ENCODE results near the gene TMEM43. TPM values are rescaled to one million over a fixed set of nuclear protein-coding genes. Genes with fewer than 3 reads are reported as not detected.
"Not testable (repeated sequence)": the region's sequence is repeated elsewhere in the genome, so short reads cannot be mapped to it uniquely, and the experiment has no call there.

Gene TMEM43
- polyA plus RNA-seq, 3 donors, result 53.2 to 57.6 (median 56.8) TPM

GRCh38 chr3:14119651-14120050, 5.2 kb upstream of the TMEM43 start:
- DNase-seq, result no peak

GRCh38 chr3:14120111-14120920, 4.5 kb upstream of the TMEM43 start:
- no peak for DNase-seq

GRCh38 chr3:14120921-14121448, 3.9 kb upstream of the TMEM43 start:
- DNase-seq, result not testable (repeated sequence)

- DNase-seq, result no peak
Measured at GRCh38 chr3:14121859-14122258, 3.0 kb upstream of the TMEM43 start.

GRCh38 chr3:14122301-14122700, 2.6 kb upstream of the TMEM43 start:
- no peak for DNase-seq

GRCh38 chr3:14123308-14124222, 1.3 kb upstream of the TMEM43 start:
- no peak for DNase-seq

GRCh38 chr3:14124223-14124614, 633 bp upstream of the TMEM43 start:
- DNase-seq, result peak; percentile 10

GRCh38 chr3:14125193-14126016, 553 bp downstream of the TMEM43 start:
- peak; percentile 65 for DNase-seq

GRCh38 chr3:14126017-14126886, 1.4 kb downstream of the TMEM43 start:
- DNase-seq, result no peak

GRCh38 chr3:14126887-14127505, 2.1 kb downstream of the TMEM43 start:
- no peak for DNase-seq

GRCh38 chr3:14127516-14128161, 2.8 kb downstream of the TMEM43 start:
- no peak for DNase-seq

- no peak for DNase-seq
Measured at GRCh38 chr3:14128724-14129123, 3.9 kb downstream of the TMEM43 start.

GRCh38 chr3:14129296-14129695, 4.4 kb downstream of the TMEM43 start:
- DNase-seq, result no peak

GRCh38 chr3:14130230-14130629, 5.4 kb downstream of the TMEM43 start:
- no peak for DNase-seq

GRCh38 chr3:14130707-14131106, 5.9 kb downstream of the TMEM43 start:
- DNase-seq, result no peak

- no peak for DNase-seq
Measured at GRCh38 chr3:14131134-14131533, 6.3 kb downstream of the TMEM43 start.

- no peak for DNase-seq
Measured at GRCh38 chr3:14132120-14132519, 7.3 kb downstream of the TMEM43 start.

GRCh38 chr3:14132689-14133088, 7.8 kb downstream of the TMEM43 start:
- DNase-seq, result no peak

GRCh38 chr3:14133188-14133800, 8.4 kb downstream of the TMEM43 start:
- no peak for DNase-seq
